ENCODE data around the gene PPP3CB. TPM values are rescaled to one million over a fixed set of nuclear protein-coding genes. Genes with fewer than 3 reads are reported as not detected.

The PPP3CB gene
- total RNA-seq, 1 experiment from 2014 or later = 2.6 TPM

DNA sequence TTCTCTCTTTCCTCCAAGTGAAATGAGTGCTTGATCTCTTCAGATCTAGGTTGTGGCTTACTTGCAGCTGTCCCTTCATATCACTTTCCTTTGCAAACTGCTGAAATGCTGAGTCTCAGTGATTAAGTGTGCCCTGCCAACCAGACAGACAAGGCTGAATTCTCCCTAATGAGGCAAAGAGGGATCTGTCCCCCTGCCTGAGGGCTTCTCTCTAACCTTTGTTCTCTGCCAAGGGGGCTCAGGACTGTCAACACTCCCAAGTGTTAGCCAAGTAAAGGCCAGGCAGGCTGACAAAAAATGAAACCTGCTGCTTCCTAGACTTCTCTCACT is 62.3 kb downstream of the PPP3CB start, which contains the start of gene MSS51:
Gene MSS51, minus strand, starts transcription at position 24 of the 330 bp plus-strand sequence. CDS start 5,277 bp downstream, outside the sequence.
- DNase-seq (ENCODE audit: low read depth) = no peak
- in situ Hi-C loops (cut with HindIII; ENCODE audit: low pct_unique_long_range_greater_than_20kb, low sequenced_read_pairs) = no loop called here

DNA sequence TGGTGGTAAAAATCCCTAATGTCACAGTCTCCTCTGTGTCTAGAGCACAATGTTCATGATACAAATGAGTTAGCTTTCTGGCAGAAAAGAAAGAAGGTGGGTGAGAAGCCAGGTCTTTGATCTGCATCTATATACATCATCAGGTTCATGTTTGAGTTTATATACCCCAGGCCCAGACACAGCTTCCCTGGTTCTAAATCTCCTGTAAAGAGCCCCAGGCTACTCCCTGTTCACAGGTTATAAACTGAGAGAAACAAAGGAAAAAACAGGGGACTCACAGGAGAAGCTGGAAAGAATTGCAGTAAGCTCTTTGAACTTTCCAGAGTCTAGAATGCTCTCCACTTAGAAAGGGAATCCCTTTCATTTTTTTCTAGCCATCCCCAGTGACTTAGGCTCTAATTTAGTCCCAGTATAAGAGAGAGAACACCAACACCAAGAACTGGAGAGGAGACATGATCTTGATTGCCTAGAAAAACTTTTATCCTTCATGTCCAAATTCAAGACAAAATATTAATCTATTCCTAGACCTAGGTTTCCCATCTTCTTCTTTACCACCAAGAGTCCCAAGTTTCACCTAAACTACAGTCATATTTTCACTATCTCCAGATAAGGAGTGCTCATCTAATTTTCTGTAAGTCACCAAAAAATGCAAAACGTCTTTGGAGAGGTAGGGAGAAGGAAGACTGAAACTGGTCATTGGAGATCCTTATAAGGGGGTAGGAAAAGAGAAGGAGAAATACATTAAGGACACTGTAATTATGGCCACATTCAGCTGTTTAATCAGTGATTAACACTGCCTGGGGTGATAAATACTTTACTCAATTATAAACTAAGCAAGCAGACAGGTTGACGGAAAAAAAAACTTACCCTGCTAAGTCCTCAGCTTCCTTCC is 62.9 kb downstream of the PPP3CB start:
- DNase-seq (ENCODE audit: low read depth) = no peak
- in situ Hi-C loops (cut with HindIII; ENCODE audit: low pct_unique_long_range_greater_than_20kb, low sequenced_read_pairs) = no loop called here

DNA sequence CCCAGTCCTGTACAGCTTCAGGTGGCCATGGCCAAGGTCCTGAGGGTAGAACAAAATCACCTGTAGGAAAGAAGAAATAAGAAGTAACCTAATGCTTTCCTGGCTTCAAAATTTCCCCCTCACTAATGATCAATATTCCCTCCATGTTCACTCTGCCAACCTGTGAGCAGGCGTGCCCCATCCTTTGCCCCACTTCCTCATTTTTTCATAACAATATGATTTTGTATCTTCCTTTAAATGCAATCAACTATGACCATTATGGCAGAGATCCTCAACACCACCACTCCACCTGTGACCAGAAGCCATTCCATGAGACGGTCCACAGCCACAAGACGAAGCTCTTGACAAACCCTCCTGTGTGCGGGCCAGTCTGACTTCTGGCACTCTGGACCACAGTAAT is 69.5 kb downstream of the PPP3CB start:
- in situ Hi-C loops (cut with HindIII; ENCODE audit: low pct_unique_long_range_greater_than_20kb, low sequenced_read_pairs) = no loop called here
- DNase-seq (ENCODE audit: low read depth) = no peak

DNA sequence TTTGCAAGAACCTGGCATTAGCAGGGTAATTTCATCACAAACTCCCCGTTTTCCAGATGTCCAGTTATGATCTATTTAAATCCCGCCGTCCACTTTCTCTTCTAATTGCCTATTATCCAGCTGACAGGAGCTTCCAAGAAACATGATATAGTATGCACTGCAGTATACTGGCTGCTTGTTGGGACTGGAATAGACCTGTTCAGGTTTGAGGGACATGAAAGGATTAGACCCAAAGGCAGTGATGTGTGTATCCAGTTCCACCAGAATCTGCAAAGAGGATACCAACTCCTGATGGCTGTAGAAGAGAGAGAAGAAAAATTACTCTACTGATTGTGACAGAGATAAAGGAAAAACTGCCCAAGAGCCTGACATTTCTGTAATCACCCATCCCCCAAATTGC is 71.3 kb downstream of the PPP3CB start:
- DNase-seq (ENCODE audit: low read depth) = no peak
- in situ Hi-C loops (cut with HindIII; ENCODE audit: low pct_unique_long_range_greater_than_20kb, low sequenced_read_pairs) = no loop called here

DNA sequence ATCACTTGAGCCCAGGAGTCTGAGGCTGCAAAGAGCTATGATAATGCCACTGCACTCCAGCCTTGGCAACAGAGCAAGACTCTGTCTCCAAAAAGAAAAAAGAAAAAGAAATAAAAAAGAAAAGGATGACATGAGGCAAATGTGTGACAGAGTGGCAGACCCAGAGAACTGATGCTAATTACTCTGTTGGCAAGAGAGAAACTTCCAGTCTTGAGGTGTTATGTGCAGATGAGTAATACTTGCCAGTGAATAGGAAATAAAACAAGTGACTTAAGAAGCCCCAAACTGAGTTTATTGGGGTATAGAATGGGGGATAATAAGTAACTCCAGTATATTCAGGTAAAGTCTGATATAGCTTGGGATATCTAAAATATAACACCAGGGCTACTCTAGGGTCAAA is 72.5 kb downstream of the PPP3CB start:
- DNase-seq (ENCODE audit: low read depth) = no peak
- in situ Hi-C loops (cut with HindIII; ENCODE audit: low pct_unique_long_range_greater_than_20kb, low sequenced_read_pairs) = no loop called here

DNA sequence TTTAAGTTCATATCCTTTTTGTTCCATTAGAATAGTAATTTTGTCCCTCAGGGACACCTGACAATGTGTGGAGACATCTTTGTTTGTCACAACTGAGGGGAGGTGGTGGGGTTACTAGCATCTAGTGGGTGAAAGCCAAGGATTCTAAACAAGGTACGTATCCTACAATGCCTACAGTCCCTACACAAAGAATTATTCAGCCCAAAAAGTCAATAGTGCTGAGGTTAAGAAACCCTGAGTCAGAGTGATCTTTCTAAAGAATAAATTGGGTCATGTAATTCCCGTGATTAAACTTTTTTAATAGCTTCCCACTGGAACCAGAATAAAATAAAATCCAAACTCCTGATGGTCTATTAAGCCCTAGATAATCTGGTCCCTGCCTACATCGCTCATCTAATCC is 79.3 kb downstream of the PPP3CB start:
- DNase-seq (ENCODE audit: low read depth) = no peak
- in situ Hi-C loops (cut with HindIII; ENCODE audit: low pct_unique_long_range_greater_than_20kb, low sequenced_read_pairs) = no loop called here

- in situ Hi-C loops (cut with HindIII; ENCODE audit: low pct_unique_long_range_greater_than_20kb, low sequenced_read_pairs) = no loop called here
- no peak for DNase-seq (ENCODE audit: low read depth)
Measured at GRCh38 chr10:73414230-73414945, 81.4 kb downstream of the PPP3CB start.

DNA sequence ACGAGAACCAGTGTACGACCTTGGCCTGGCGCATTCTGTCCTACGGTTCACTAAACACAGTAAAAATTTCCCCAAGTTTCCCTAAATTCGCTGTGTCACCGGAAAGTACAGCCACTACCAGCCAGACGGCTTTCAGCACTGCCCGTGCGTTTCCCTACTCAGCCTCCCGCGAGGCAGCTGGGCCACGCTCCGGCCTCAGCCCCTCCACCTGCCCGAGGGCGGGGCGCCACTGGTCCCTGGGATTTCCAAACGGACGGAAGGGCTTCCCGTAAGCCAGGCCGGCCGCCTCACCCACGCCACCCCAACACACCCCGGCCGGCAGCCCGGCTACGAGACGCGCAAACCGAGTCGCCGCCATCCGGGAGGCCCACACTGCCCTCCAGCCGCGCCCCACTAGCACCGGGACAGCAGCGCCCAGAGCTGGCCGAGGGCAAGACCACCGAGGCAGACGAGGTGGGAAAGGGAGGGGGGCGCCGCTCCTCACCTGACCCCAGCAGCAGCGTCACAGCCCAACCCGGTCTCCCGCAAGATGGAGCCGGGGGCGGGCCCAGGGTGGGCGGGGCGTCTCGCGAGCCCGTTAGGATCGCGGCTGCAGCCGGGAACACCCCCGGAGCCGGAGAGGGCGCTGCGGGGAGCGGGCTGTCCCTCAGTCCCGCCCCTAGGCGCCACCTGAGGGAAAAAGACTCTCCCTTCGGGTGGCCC is 82.1 kb downstream of the PPP3CB start, which contains the start of gene ANXA7:
Gene ANXA7, minus strand, starts transcription at position 531 of the 702 bp plus-strand sequence. CDS start 13,202 bp downstream, outside the sequence.
- DNase-seq (ENCODE audit: low read depth) = peak; percentile 90
- in situ Hi-C loops (cut with HindIII; ENCODE audit: low pct_unique_long_range_greater_than_20kb, low sequenced_read_pairs) = no loop called here

DNA sequence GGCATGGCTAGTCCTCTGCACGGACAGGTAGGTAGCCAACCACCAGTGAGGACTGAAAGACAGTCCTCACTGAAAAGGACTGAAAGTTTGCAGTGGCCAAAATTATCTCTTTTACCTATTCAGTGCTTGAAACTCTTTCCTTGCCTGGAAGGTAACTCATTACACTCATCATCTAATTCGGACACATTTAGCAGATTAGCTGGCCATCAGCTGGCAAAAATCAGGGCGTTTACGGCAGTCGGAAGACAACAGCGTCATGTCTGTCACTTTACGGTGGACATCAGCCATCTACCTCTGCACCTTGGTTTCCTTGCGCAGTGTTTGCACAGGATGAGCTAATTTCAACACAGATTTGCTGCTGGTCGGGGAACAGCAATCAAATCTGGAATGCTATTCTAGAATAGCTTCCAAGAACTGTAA is 82.7 kb downstream of the PPP3CB start:
- in situ Hi-C loops (cut with HindIII; ENCODE audit: low pct_unique_long_range_greater_than_20kb, low sequenced_read_pairs) = no loop called here
- peak; percentile 79 for DNase-seq (ENCODE audit: low read depth)

DNA sequence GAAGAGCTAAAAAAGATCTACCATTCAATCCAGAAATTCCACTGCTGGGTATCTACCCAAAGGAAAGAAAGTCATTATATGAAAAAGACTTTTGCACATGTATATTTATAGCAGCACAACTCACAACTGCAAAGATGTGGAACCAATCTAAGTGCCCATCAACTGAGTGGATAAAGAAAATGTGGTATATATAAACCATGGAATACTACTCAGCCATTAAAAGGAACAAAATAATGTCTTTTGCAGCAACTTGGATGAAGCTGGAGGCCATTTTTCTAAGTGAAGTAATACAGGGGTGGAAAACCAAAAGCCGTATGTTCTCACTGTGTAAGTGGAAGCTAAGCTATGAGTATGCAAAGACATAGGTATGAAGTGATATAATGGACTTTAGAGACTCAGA is 84.9 kb downstream of the PPP3CB start:
- in situ Hi-C loops (cut with HindIII; ENCODE audit: low pct_unique_long_range_greater_than_20kb, low sequenced_read_pairs) = no loop called here
- no peak for DNase-seq (ENCODE audit: low read depth)

GRCh38 chr10:73408978-73409521 is 86.8 kb downstream of the PPP3CB start:
- no peak for DNase-seq (ENCODE audit: low read depth)
- in situ Hi-C loops (cut with HindIII; ENCODE audit: low pct_unique_long_range_greater_than_20kb, low sequenced_read_pairs) = no loop called here

GRCh38 chr10:73408061-73408460 is 87.8 kb downstream of the PPP3CB start:
- in situ Hi-C loops (cut with HindIII; ENCODE audit: low pct_unique_long_range_greater_than_20kb, low sequenced_read_pairs) = no loop called here

DNA sequence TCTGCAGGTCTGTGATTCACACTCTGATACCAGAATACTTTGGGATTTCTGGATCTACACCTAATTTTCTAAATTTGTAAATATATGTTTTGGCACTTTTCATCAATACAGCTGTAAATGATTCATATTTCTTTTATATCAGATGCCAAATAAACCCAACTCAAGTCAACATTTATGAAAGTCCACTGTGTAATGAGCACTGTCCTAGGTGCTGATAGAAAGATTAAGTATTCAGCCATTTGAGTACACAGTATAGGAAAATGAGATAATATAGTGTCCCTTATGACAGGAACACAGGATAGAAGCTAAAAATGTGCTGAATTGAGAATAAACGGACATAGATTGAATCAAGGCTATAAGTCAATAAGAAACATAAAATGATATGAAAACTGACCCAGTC is 88.3 kb downstream of the PPP3CB start:
- in situ Hi-C loops (cut with HindIII; ENCODE audit: low pct_unique_long_range_greater_than_20kb, low sequenced_read_pairs) = no loop called here
- no peak for DNase-seq (ENCODE audit: low read depth)

More at GRCh38 chr10:73408061-73408460, 87.8 kb downstream of the PPP3CB start:
- no peak for DNase-seq (ENCODE audit: low read depth)

DNA sequence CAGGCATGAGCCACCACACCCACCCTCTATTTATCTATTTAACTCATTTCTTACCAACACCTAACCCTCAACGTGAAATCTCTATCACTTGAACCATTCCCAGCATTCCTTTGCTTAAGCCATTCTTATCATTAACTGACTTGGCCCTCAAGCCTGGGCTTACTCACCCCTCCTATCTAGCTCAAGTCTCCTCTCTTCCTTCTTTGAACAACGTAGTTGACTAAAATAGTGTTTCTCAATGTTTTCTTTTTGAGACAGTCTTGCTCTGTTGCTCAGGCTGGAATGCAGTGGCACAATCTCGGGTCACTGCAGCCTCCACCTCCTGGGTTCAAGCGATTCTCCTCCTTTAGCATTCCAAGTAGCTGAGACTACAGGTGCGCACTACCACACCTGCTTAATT is 89.0 kb downstream of the PPP3CB start:
- in situ Hi-C loops (cut with HindIII; ENCODE audit: low pct_unique_long_range_greater_than_20kb, low sequenced_read_pairs) = no loop called here
- peak; percentile 82 for DNase-seq (ENCODE audit: low read depth)

- in situ Hi-C loops (cut with HindIII; ENCODE audit: low pct_unique_long_range_greater_than_20kb, low sequenced_read_pairs) = no loop called here
- no peak for DNase-seq (ENCODE audit: low read depth)
Measured at GRCh38 chr10:73405556-73405955, 90.3 kb downstream of the PPP3CB start.

DNA sequence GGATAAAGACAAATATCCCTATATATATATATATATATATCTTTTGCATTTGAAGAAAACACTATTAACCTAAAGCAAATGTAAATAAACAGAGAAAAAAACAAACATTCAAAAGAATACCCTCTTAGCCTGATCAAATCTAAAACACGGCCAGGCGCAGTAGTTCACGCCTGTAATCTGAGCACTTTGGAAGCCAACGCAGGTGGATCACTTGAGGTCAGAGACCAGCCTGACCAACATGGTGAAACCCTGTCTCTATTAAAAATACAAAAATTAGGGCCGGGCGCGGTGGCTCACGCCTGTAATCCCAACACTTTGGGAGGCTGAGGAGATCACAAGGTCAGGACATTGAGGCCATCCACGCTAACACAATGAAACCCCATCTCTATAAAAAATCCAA is 91.1 kb downstream of the PPP3CB start:
- in situ Hi-C loops (cut with HindIII; ENCODE audit: low pct_unique_long_range_greater_than_20kb, low sequenced_read_pairs) = no loop called here
- DNase-seq (ENCODE audit: low read depth) = no peak

GRCh38 chr10:73401636-73402035 is 94.2 kb downstream of the PPP3CB start:
- in situ Hi-C loops (cut with HindIII; ENCODE audit: low pct_unique_long_range_greater_than_20kb, low sequenced_read_pairs) = no loop called here
- no peak for DNase-seq (ENCODE audit: low read depth)

DNA sequence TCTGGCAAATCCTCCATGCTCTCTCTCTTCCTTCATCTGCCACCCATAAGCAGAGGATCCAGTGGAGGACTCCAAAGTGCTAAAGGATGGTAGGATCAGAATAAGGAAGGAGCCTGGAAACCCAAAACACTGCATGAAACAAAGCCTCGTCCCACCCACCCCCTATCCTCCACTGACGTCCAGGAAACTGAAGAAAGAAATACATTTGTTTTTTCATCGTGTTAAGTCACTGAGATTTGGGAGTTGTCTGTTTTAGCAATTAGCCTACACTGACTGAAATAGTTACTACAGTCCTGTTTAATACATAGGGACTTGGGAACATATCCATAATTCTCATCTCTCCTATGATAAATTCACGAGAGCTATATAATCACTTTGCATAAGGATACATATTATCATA is 96.8 kb downstream of the PPP3CB start:
- in situ Hi-C loops (cut with HindIII; ENCODE audit: low pct_unique_long_range_greater_than_20kb, low sequenced_read_pairs) = no loop called here
- no peak for DNase-seq (ENCODE audit: low read depth)

GRCh38 chr10:73398024-73398423 is 97.8 kb downstream of the PPP3CB start:
- in situ Hi-C loops (cut with HindIII; ENCODE audit: low pct_unique_long_range_greater_than_20kb, low sequenced_read_pairs) = no loop called here
- no peak for DNase-seq (ENCODE audit: low read depth)
